Left colon (tissue), 2 donors: ENCODE data around the gene LMBR1L. TPM values are rescaled to one million over a fixed set of nuclear protein-coding genes. Genes with fewer than 3 reads are reported as not detected.

Source experiments
- ATAC-seq: fragments of 200-7000 bp; cut with Tn5 transposase; one replicate; pipeline ENCODE4 v1.9.1; 2020; ENCODE audit warnings: mild to moderate bottlenecking, moderate library complexity
- DNase-seq, 2 donors: peaks; one replicate each; pipeline ENCODE4 v3.0.0-alpha.2; 2020
- intact Hi-C, 2 donors: fragments of 100-400 bp; cut with DNase I in 1 of 2; cut with micrococcal nuclease in 1 of 2; formaldehyde crosslinking; loops; one replicate each; pipeline versions ENCODE4 v1.11.2 to v1.14.0; 2022; cut with DNase I, micrococcal nuclease
- total RNA-seq, 2 donors: library from RNA; stranded (reverse); fragmentation: NEBNext Ultra II Directional; extraction: Animal tissue kit (Norgen Biotek cat#: 25700); gene quantifications; one replicate each; pipeline ENCODE4 v1.2.1, GENCODE V29; 2021
- donor health status: DM: no; HTN: no; CAD: no.
- donor health status: DM: yes; HTN: yes; CAD: no.

The LMBR1L gene
- total RNA-seq, 2 donors from 2014 or later, result 44.7 to 49.6 TPM

- peak; percentile 20 for ATAC-seq
- intact Hi-C loops, result no loop called here
Observed at GRCh38 chr12:49059299-49060171, 51.1 kb downstream of the LMBR1L start.

GRCh38 chr12:49059045-49059298 lies 51.7 kb downstream of the LMBR1L start:
- intact Hi-C loops, result no loop called here
- ATAC-seq, result no peak
- DNase-seq, result peak in 1 of 2 donors; percentile 29

More at GRCh38 chr12:49059299-49060171, 51.1 kb downstream of the LMBR1L start:
- peak in 1 of 2 donors; percentile 45 for DNase-seq

- ATAC-seq (no peak), DNase-seq (no peak)
- intact Hi-C loops, result no loop called here
Observed at GRCh38 chr12:49058366-49059044, 52.1 kb downstream of the LMBR1L start.

- DNase-seq (no peak), ATAC-seq (peak; percentile 33)
- intact Hi-C loops, result no loop called here
Observed at GRCh38 chr12:49057888-49058287, 52.8 kb downstream of the LMBR1L start.

- intact Hi-C loops, result no loop called here
- peak; percentile 43 to 73 for DNase-seq
- peak; percentile 53 for ATAC-seq
Observed at GRCh38 chr12:49055978-49056754, 54.5 kb downstream of the LMBR1L start.

- ATAC-seq, result no peak
- intact Hi-C loops, result no loop called here
- no peak for DNase-seq
Observed at GRCh38 chr12:49055092-49055491, 55.6 kb downstream of the LMBR1L start.

GRCh38 chr12:49054524-49054923 lies 56.1 kb downstream of the LMBR1L start:
- no peak for DNase-seq
- ATAC-seq, result no peak
- intact Hi-C loops, result no loop called here

- ATAC-seq, result no peak
- intact Hi-C loops, result no loop called here
- no peak for DNase-seq
Observed at GRCh38 chr12:49054096-49054495, 56.6 kb downstream of the LMBR1L start.

GRCh38 chr12:49052451-49053208 lies 58.0 kb downstream of the LMBR1L start:
- intact Hi-C loops, result no loop called here
- no peak for ATAC-seq

GRCh38 chr12:49051777-49052438 lies 58.7 kb downstream of the LMBR1L start:
- intact Hi-C loops, result no loop called here
- ATAC-seq, result no peak
- no peak for DNase-seq

More at GRCh38 chr12:49052451-49053208, 58.0 kb downstream of the LMBR1L start:
- no peak for DNase-seq

- DNase-seq, result no peak
- intact Hi-C loops, result no loop called here
- no peak for ATAC-seq
Observed at GRCh38 chr12:49051373-49051764, 59.3 kb downstream of the LMBR1L start.

GRCh38 chr12:49050507-49051372 lies 59.9 kb downstream of the LMBR1L start:
- DNase-seq (no peak), ATAC-seq (no peak)
- intact Hi-C loops, result no loop called here

- intact Hi-C loops, result no loop called here
- no peak for ATAC-seq
- DNase-seq, result no peak
Observed at GRCh38 chr12:49049566-49050224, 61.0 kb downstream of the LMBR1L start.

GRCh38 chr12:49048953-49049352 lies 61.7 kb downstream of the LMBR1L start:
- intact Hi-C loops, result no loop called here
- ATAC-seq, result no peak
- DNase-seq, result no peak
